Suppressor macrophage treated with lipopolysaccharide for 1 hour (primary cell): ENCODE measurements around the gene EPB41L2.

Experiments
- DNase-seq, 3 donors: peaks; one replicate each; pipeline ENCODE4 v3.0.0-alpha.2; 2020 to 2022

Gene EPB41L2

DNA sequence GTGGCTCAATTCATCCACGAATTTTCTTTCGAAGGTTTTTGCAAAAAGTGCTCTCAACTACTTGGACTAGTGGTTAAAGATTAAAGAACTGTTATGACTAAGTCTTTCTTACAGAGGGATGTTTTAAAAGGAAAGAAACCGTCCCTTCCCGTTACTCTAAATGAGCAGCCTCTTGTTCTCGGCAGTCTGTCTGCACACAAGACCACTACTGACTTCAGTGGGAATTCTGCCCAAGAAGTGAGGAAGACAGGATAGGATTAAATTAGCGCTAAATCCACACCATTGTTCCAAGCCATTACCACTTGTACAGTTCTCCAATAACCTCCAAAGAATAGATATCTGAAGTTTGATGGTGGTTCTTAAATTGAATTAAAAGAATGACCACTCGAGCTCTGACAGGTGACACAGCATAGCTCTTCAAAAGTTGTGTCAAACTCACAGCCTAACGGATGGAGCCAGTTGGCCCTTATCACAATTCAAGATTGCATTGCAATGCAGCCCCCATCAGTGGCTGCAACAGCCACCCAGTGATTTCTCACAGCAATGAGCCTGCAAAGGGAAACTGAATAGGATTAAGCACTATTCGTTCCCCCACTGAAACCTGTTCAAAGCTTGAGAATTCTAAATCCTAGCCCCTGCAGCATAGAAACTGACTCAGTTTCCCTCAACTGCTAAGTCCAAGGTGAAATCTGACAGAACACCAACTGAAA, 1.8 kb downstream of the EPB41L2 start:
- peak in 1 of 3 donors; percentile 19 for DNase-seq

DNA sequence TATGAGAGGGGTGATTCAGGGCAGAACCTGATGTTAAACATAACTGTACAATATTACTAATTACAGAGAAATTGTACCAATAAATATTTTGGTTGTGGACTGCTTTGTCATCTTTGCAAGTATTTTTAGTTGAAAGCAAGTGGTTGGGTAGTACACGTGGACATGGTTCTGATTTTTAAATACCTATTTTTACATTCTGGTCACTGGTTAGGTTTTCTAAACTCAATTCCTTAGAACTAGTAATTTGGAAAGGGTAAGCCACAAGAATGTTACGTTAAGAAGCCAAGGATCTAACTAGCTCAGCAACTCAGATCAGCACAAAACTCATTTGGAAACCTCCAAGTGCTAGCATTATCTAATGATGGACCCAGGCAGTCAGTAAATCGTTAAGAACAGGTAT, 2.7 kb downstream of the EPB41L2 start:
- DNase-seq, result no peak

GRCh38 chr6:131059486-131059885, 3.6 kb downstream of the EPB41L2 start:
- no peak for DNase-seq

- no peak for DNase-seq
Measured at GRCh38 chr6:131058236-131058635, 4.8 kb downstream of the EPB41L2 start.

GRCh38 chr6:131054392-131055250, 8.4 kb downstream of the EPB41L2 start:
- DNase-seq, result no peak

DNA sequence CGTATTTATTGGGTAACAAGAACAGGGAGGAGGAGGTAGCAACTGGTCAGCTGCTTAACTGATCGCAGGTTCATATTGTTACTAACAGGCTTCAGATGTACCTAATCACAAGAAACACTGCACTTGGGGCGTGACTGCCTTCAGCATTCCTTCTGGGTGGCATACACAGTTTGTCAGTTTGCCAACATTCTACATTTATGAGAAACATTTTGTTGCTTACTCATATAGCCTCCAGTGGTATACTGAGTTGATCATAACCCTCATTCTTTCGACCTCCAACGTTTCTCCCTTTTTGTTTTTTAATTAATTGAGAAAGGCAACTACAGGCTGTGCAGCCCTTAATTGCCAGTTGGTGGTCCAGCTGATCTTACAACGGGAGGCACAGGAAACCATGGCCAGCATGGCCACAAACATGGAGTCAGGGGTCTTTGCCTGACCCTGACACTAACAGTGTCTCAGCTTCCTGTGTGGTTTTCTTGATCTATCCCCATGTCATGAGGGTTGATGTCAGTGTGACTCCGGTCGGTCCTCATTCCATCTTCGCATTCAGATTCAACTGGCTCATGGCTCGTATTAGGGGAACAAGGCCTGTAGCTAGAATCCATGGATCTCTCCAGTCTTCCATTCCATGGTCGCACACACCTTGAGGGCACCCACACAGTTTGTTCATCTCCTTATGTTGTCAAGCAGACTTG, 9.4 kb downstream of the EPB41L2 start:
- DNase-seq, result no peak

- no peak for DNase-seq
Measured at GRCh38 chr6:131052181-131052580, 10.9 kb downstream of the EPB41L2 start.

- DNase-seq, result no peak
Measured at GRCh38 chr6:131051341-131051740, 11.7 kb downstream of the EPB41L2 start.

DNA sequence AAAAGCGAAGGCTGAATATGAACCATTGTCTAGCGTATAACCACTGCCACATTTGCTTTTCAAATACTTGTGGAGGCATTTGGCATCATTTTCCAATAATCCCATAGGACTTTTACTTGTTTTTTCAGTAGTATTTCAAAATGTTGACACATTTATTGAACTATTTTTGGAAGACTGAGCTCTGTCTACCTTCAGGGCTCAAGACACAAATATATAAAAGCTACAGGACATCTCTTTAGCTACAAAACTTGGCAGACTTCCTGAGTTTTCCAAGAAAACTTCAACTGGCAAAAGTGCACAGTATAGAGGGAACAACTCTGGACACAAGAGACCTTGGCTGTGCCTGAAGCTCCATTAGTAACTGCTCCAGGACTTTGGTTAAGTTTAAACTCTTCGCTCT, 13.4 kb downstream of the EPB41L2 start:
- no peak for DNase-seq

DNA sequence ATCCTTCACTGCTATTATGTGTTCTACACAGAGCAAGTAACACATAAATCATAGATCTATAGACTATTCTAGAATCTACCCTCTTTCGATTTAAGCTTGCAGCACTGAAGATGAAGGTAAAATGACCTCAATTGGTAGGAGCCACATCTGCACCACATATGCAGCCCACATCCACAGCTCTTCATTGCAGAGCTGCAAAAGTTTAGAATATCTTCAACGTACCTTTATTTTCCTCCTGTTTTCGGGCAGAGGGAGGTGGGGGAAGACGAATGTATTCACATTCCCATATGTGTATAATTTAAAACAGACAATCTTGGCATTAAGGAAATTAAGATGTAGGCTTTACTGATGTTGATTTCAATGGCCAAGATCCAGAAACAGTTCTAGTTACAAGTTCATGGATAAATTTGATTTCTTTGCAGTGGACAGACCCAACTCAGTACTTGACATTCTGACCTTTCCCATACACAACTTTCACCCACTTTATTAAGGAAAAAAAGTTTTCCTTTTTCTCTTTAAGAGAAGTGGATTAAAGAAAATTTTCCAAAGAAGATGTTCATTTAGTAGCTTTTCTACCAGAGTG, 14.0 kb downstream of the EPB41L2 start:
- DNase-seq, result no peak

- DNase-seq, result no peak
Measured at GRCh38 chr6:131048459-131048858, 14.6 kb downstream of the EPB41L2 start.

- no peak for DNase-seq
Measured at GRCh38 chr6:131045139-131045538, 17.9 kb downstream of the EPB41L2 start.

DNA sequence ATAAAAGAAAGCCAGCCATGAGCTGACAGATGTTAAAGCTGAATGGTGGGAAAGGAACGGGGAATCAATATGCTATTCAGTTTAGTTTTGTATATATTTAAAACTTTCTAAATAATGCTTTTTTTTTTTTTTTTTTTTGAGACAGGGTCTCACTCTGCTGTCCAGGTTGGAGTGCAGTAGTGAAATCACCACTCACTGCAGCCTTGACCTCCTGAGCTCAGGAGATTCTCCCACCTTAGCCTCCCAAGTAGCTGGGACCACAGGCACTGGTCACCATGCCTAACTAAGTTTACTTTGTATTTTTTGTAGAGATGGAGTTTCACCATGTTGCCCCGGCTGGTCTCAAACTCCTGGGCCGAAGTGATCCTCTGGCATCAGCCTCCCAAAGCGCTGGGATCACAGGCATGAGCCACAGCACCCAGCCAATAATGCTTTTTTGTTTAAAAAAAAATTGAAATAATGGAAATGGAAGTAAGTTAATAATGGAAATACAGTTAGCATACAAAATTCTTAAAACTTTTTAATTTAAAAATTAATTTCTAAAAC, 19.1 kb downstream of the EPB41L2 start:
- no peak for DNase-seq

DNA sequence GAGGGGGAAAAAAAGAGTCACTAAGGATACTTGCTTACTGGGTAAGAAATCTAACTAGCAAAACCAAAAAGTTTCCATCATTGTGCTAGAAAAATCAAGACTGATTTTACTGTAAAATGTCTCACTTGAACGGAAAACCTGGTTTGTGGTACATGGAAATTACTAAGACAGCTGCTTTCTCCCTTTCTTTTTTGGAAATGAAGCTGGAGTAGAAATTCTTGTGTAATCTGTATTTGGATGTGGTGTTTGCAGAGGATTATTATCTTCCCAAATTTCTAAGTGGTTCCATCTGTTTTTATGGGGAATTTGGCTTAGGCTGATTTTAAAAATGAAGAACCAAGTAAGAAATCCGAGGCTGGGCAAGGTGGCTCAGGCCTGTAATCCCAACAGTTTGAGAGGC, 20.4 kb downstream of the EPB41L2 start:
- no peak for DNase-seq

DNA sequence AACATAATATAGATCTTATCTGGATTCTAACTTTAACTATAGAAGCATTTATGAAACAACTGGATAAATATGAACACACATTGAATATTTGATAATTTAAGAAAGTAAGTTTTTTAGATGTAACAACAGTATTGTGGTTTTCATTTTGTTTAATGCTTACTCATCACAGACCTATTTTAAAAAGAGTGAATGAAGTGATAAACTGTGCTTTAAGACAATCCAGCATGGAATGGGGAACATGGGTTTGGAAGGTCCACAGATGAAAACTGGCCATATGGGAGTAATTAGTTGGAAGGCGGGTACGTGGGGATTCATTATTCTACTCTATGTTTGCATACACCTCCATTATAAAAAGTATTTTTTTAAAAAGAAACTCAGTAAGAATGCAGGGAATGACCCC, 21.2 kb downstream of the EPB41L2 start:
- no peak for DNase-seq

GRCh38 chr6:131040866-131041265, 22.2 kb downstream of the EPB41L2 start:
- DNase-seq, result no peak

DNA sequence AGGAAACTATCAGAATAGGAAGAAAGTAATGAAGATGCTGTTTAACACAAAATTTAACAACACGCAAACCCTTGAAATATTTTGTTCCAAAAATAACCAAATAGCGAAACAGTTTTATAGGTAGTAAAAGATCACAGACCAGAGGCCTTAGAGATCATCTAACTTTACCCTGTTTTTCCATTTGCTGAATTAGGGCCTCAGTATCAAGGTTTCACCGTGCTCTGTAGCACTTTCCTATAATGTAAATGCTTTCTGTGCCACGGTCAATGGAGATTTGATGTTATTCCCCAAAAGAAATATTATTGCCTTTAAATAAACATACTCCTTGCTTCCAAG, 23.7 kb downstream of the EPB41L2 start:
- no peak for DNase-seq

GRCh38 chr6:131038597-131039344, 24.3 kb downstream of the EPB41L2 start:
- no peak for DNase-seq

- no peak for DNase-seq
Measured at GRCh38 chr6:131037194-131037897, 25.7 kb downstream of the EPB41L2 start.

- no peak for DNase-seq
Measured at GRCh38 chr6:131036601-131037000, 26.4 kb downstream of the EPB41L2 start.

DNA sequence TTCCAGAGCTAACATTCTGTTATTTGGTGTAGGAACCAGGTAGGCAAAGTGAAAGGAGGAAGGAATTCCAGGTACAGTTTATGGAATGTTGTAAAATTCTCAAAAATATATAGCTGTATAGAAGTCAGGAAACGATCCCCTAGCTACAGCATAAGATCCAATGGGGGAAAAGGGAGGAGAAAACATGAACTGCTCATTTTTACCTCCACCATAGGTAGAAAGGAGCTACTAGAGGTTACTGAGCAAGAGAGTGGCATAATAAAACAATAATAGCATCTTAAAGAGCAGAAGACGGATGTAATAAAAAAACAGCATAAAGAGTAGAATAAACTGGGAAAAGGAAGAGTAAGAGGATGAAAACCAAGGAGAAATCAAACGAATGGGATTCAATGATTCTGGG, 26.9 kb downstream of the EPB41L2 start:
- no peak for DNase-seq

DNA sequence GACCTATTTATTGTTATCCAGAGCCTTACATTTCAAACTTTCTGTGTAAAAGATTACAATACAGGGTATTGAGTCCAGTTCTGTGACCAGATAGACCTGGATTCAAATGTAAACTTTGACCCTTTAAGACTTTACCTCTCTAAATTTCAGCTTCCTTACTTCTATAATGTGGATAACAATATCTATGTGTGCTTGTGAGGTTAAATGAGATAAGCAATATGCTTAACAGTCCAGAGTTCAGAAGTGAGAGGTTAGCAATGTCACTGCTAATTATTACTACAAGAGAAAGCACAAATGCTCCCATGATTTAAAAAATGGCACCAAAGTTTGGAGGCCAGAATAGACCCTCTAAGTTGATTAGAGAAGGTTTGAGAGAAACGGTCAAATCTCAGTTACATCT, 27.5 kb downstream of the EPB41L2 start:
- no peak for DNase-seq
